ENCODE data around the gene THSD4.

Gene THSD4

GRCh38 chr15:71182522-71182921, 67.3 kb downstream of the THSD4 start:
- H3K27ac ChIP-seq (ENCODE audit: low read length): no peak overlapping the region
- no peak overlapping the region for H3K9ac ChIP-seq (ENCODE audit: low read length)
- no peaks in the 10 kb centered on the region for H3K9me3 ChIP-seq (ENCODE audit: control insufficient read depth, low read depth, low read length)
- H3K4me1 ChIP-seq (ENCODE audit: control insufficient read depth, low read depth, low read length): peaks cover 6% of the 10 kb centered on the region
- H3K36me3 ChIP-seq (ENCODE audit: control insufficient read depth, low read depth, low read length): no peaks in the 10 kb centered on the region
- no peak overlapping the region for H3K4me3 ChIP-seq (ENCODE audit: low read length)
- H3K27me3 ChIP-seq (ENCODE audit: control insufficient read depth, insufficient read depth, low read length): no peaks in the 10 kb centered on the region

DNA sequence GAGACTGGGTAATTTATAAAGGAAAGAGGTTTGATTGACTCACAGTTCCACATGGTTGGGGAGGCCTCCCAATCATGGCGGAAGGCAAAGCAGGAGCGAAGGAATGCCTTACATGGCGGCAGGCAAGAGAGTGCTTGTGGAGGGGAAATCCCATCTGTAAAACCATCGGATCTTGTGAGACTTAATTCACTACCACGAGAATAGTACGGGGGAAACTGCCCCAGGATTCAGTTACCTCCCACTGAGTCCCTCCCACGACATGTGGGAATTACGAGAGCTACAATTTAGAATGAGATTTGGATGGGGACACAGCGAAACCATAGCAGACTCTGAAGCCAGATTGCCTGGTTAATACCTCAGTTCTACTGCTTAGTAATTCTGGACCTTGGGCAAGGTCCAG, 67.8 kb downstream of the THSD4 start:
- Histone ChIP-seq H3K27me3 (ENCODE audit: control insufficient read depth, insufficient read depth, low read length) (no peaks in the 10 kb centered on the region), H3K9ac (ENCODE audit: low read length) (no peak overlapping the region), H3K27ac (ENCODE audit: low read length) (no peak overlapping the region)

DNA sequence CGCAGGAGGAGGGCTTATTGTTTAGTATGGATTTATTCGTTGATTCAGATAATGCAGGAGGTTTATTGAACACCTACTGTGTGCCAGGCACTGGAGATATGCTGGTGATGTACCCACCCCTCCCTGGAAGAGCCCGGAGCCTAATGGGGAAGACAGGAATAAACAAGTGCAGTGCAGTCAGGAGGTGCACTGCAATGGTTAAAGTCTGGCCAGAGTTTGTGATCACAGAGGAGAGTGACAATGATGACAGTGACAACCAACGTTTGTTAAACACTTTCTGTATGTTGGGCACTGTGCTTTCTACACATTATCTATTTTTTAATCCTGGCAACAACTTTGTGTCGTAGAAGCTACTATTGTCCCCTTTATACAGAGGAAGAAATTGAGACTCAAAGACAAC, 70.4 kb downstream of the THSD4 start:
- H3K36me3 ChIP-seq (ENCODE audit: control insufficient read depth, low read depth, low read length): no peaks in the 10 kb centered on the region
- no peaks in the 10 kb centered on the region for H3K9me3 ChIP-seq (ENCODE audit: control insufficient read depth, low read depth, low read length)
- no peak overlapping the region for H3K27ac ChIP-seq (ENCODE audit: low read length)
- no peak overlapping the region for H3K4me3 ChIP-seq (ENCODE audit: low read length)
- H3K4me1 ChIP-seq (ENCODE audit: control insufficient read depth, low read depth, low read length): peaks cover 11% of the 10 kb centered on the region
- no peak overlapping the region for H3K9ac ChIP-seq (ENCODE audit: low read length)
- no peaks in the 10 kb centered on the region for H3K27me3 ChIP-seq (ENCODE audit: control insufficient read depth, insufficient read depth, low read length)

More for the DNA sequence above, 67.8 kb downstream of the THSD4 start:
- H3K36me3 ChIP-seq (ENCODE audit: control insufficient read depth, low read depth, low read length): no peaks in the 10 kb centered on the region
- no peak overlapping the region for H3K4me3 ChIP-seq (ENCODE audit: low read length)
- no peaks in the 10 kb centered on the region for H3K9me3 ChIP-seq (ENCODE audit: control insufficient read depth, low read depth, low read length)
- H3K4me1 ChIP-seq (ENCODE audit: control insufficient read depth, low read depth, low read length): peaks cover 11% of the 10 kb centered on the region

- Histone ChIP-seq H3K27me3 (ENCODE audit: control insufficient read depth, insufficient read depth, low read length) (no peaks in the 10 kb centered on the region), H3K9ac (ENCODE audit: low read length) (no peak overlapping the region), H3K9me3 (ENCODE audit: control insufficient read depth, low read depth, low read length) (no peaks in the 10 kb centered on the region), H3K36me3 (ENCODE audit: control insufficient read depth, low read depth, low read length) (no peaks in the 10 kb centered on the region), H3K27ac (ENCODE audit: low read length) (no peak overlapping the region), H3K4me3 (ENCODE audit: low read length) (no peak overlapping the region), H3K4me1 (ENCODE audit: control insufficient read depth, low read depth, low read length) (peaks cover 11% of the 10 kb centered on the region)
Measured at GRCh38 chr15:71186267-71186666, 71.0 kb downstream of the THSD4 start.

GRCh38 chr15:71187078-71187477, 71.8 kb downstream of the THSD4 start:
- Histone ChIP-seq H3K4me1 (ENCODE audit: control insufficient read depth, low read depth, low read length) (peaks cover 11% of the 10 kb centered on the region), H3K27me3 (ENCODE audit: control insufficient read depth, insufficient read depth, low read length) (no peaks in the 10 kb centered on the region), H3K9ac (ENCODE audit: low read length) (no peak overlapping the region), H3K4me3 (ENCODE audit: low read length) (no peak overlapping the region), H3K36me3 (ENCODE audit: control insufficient read depth, low read depth, low read length) (no peaks in the 10 kb centered on the region), H3K9me3 (ENCODE audit: control insufficient read depth, low read depth, low read length) (no peaks in the 10 kb centered on the region), H3K27ac (ENCODE audit: low read length) (no peak overlapping the region)

GRCh38 chr15:71187526-71187925, 72.3 kb downstream of the THSD4 start:
- Histone ChIP-seq H3K27me3 (ENCODE audit: control insufficient read depth, insufficient read depth, low read length) (no peaks in the 10 kb centered on the region), H3K9me3 (ENCODE audit: control insufficient read depth, low read depth, low read length) (no peaks in the 10 kb centered on the region), H3K4me3 (ENCODE audit: low read length) (no peak overlapping the region), H3K9ac (ENCODE audit: low read length) (no peak overlapping the region), H3K36me3 (ENCODE audit: control insufficient read depth, low read depth, low read length) (no peaks in the 10 kb centered on the region), H3K4me1 (ENCODE audit: control insufficient read depth, low read depth, low read length) (peaks cover 11% of the 10 kb centered on the region), H3K27ac (ENCODE audit: low read length) (no peak overlapping the region)

GRCh38 chr15:71189718-71190117, 74.4 kb downstream of the THSD4 start:
- Histone ChIP-seq H3K27ac (ENCODE audit: low read length) (no peak overlapping the region), H3K4me3 (ENCODE audit: low read length) (no peak overlapping the region), H3K36me3 (ENCODE audit: control insufficient read depth, low read depth, low read length) (no peaks in the 10 kb centered on the region), H3K27me3 (ENCODE audit: control insufficient read depth, insufficient read depth, low read length) (no peaks in the 10 kb centered on the region), H3K4me1 (ENCODE audit: control insufficient read depth, low read depth, low read length) (peaks cover 11% of the 10 kb centered on the region), H3K9me3 (ENCODE audit: control insufficient read depth, low read depth, low read length) (no peaks in the 10 kb centered on the region), H3K9ac (ENCODE audit: low read length) (no peak overlapping the region)

- Histone ChIP-seq H3K9me3 (ENCODE audit: control insufficient read depth, low read depth, low read length) (no peaks in the 10 kb centered on the region), H3K4me3 (ENCODE audit: low read length) (no peak overlapping the region), H3K4me1 (ENCODE audit: control insufficient read depth, low read depth, low read length) (peaks cover 15% of the 10 kb centered on the region), H3K27ac (ENCODE audit: low read length) (no peak overlapping the region), H3K36me3 (ENCODE audit: control insufficient read depth, low read depth, low read length) (no peaks in the 10 kb centered on the region), H3K9ac (ENCODE audit: low read length) (no peak overlapping the region), H3K27me3 (ENCODE audit: control insufficient read depth, insufficient read depth, low read length) (no peaks in the 10 kb centered on the region)
Measured at GRCh38 chr15:71191296-71191695, 76.0 kb downstream of the THSD4 start.

GRCh38 chr15:71192816-71193215, 77.5 kb downstream of the THSD4 start:
- Histone ChIP-seq H3K27ac (ENCODE audit: low read length) (no peak overlapping the region), H3K9me3 (ENCODE audit: control insufficient read depth, low read depth, low read length) (no peaks in the 10 kb centered on the region), H3K4me1 (ENCODE audit: control insufficient read depth, low read depth, low read length) (peaks cover 6% of the 10 kb centered on the region), H3K36me3 (ENCODE audit: control insufficient read depth, low read depth, low read length) (no peaks in the 10 kb centered on the region), H3K9ac (ENCODE audit: low read length) (no peak overlapping the region), H3K4me3 (ENCODE audit: low read length) (no peak overlapping the region), H3K27me3 (ENCODE audit: control insufficient read depth, insufficient read depth, low read length) (no peaks in the 10 kb centered on the region)

DNA sequence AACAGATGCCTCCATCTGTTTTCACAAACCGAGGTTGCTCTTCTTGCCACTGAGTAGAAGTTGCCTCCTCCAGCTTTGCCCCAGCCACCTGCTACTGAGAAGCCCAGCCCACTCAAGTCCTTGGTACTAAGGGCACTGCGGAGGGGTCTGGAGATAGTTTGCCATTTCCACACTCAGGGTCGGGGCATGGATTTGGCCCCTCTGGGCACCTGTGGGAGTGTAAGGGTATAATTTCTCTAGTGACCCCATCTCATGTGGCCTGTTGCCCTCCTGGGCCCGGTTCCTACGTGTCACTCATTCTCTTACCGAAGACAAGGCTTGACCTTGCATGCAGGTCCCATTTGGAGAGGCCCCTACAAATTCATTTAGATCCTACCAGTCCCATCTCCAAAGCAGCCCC, 79.0 kb downstream of the THSD4 start:
- H3K27ac ChIP-seq (ENCODE audit: low read length): no peak overlapping the region
- H3K27me3 ChIP-seq (ENCODE audit: control insufficient read depth, insufficient read depth, low read length): no peaks in the 10 kb centered on the region
- no peaks in the 10 kb centered on the region for H3K36me3 ChIP-seq (ENCODE audit: control insufficient read depth, low read depth, low read length)
- H3K4me3 ChIP-seq (ENCODE audit: low read length): no peak overlapping the region
- H3K9me3 ChIP-seq (ENCODE audit: control insufficient read depth, low read depth, low read length): no peaks in the 10 kb centered on the region
- H3K4me1 ChIP-seq (ENCODE audit: control insufficient read depth, low read depth, low read length): peaks cover 4% of the 10 kb centered on the region
- H3K9ac ChIP-seq (ENCODE audit: low read length): no peak overlapping the region

DNA sequence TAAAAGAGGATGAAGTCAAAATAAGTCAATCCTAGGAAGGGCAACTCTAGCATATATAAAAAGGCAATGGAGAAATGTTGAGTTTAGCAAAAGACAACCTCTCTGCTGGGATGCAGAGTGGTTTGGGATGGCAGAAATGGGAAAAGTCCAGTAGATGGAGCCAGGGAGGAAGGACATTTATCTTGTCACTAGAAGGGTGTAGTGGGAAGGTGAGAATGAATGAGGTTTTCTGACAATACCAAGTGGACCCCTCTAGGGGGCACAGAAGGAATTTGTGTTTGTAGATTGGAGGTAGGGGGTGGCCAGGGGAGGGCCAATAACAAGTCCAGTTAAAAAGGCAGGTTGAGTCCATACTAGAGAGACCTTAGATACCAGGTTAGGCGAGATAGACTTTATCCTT, 80.0 kb downstream of the THSD4 start:
- no peaks in the 10 kb centered on the region for H3K36me3 ChIP-seq (ENCODE audit: control insufficient read depth, low read depth, low read length)
- no peak overlapping the region for H3K27ac ChIP-seq (ENCODE audit: low read length)
- peaks cover 4% of the 10 kb centered on the region for H3K4me1 ChIP-seq (ENCODE audit: control insufficient read depth, low read depth, low read length)
- H3K9ac ChIP-seq (ENCODE audit: low read length): no peak overlapping the region
- H3K4me3 ChIP-seq (ENCODE audit: low read length): no peak overlapping the region
- no peaks in the 10 kb centered on the region for H3K9me3 ChIP-seq (ENCODE audit: control insufficient read depth, low read depth, low read length)
- no peaks in the 10 kb centered on the region for H3K27me3 ChIP-seq (ENCODE audit: control insufficient read depth, insufficient read depth, low read length)

DNA sequence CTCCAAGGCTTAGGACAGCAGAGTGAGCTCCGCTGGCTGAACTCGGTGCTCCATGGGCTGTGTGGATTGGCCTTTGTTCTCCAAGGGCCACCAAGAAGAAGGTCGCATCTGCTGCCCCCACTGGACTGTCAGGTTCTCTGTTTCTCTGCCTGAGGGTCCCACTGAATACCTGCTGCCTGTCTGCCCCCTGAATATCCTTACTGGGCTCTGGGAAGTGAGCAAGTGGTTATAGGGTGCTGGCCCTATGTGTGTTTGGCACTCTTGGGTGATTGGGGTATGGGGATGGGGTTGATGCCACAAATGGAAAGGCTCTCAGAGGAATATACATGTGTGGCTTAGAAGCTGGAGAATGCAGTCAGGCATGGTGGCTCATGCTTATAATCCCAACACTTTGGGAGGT, 82.3 kb downstream of the THSD4 start:
- Histone ChIP-seq H3K27ac (ENCODE audit: low read length) (no peak overlapping the region), H3K36me3 (ENCODE audit: control insufficient read depth, low read depth, low read length) (no peaks in the 10 kb centered on the region), H3K9me3 (ENCODE audit: control insufficient read depth, low read depth, low read length) (no peaks in the 10 kb centered on the region), H3K9ac (ENCODE audit: low read length) (no peak overlapping the region), H3K4me1 (ENCODE audit: control insufficient read depth, low read depth, low read length) (peaks cover 8% of the 10 kb centered on the region), H3K27me3 (ENCODE audit: control insufficient read depth, insufficient read depth, low read length) (no peaks in the 10 kb centered on the region), H3K4me3 (ENCODE audit: low read length) (no peak overlapping the region)
